HG03108 (cell line): ENCODE results near the gene C17orf50.

Experiments
- ATAC-seq: cut with Tn5 transposase; IDR thresholded peaks from one replicate; pipeline ENCODE4 v1.9.1; 2021; ENCODE audit warnings: moderate library complexity; ENCODE audit not compliant: unreplicated experiment

Gene C17orf50

GRCh38 chr17:35733366-35733765 is 27.3 kb upstream of the C17orf50 start:
- no peak for ATAC-seq

- no peak for ATAC-seq
Observed at GRCh38 chr17:35734396-35734795, 26.3 kb upstream of the C17orf50 start.

GRCh38 chr17:35735036-35735805 is 25.5 kb upstream of the C17orf50 start:
- ATAC-seq: no peak

GRCh38 chr17:35736236-35736635 is 24.5 kb upstream of the C17orf50 start:
- no peak for ATAC-seq

GRCh38 chr17:35738519-35739133 is 22.1 kb upstream of the C17orf50 start:
- no peak for ATAC-seq

- ATAC-seq: no peak
Observed at GRCh38 chr17:35740216-35740615, 20.5 kb upstream of the C17orf50 start.

GRCh38 chr17:35740997-35741931 is 19.4 kb upstream of the C17orf50 start:
- no peak for ATAC-seq

GRCh38 chr17:35742496-35742895 is 18.2 kb upstream of the C17orf50 start:
- no peak for ATAC-seq

- no peak for ATAC-seq
Observed at GRCh38 chr17:35742896-35743477, 17.7 kb upstream of the C17orf50 start.

- no peak for ATAC-seq
Observed at GRCh38 chr17:35743626-35744328, 16.9 kb upstream of the C17orf50 start.

GRCh38 chr17:35744830-35745229 is 15.9 kb upstream of the C17orf50 start:
- no peak for ATAC-seq

GRCh38 chr17:35745246-35745645 is 15.4 kb upstream of the C17orf50 start:
- no peak for ATAC-seq

- no peak for ATAC-seq
Observed at GRCh38 chr17:35745749-35746320, 14.9 kb upstream of the C17orf50 start.

- no peak for ATAC-seq
Observed at GRCh38 chr17:35747540-35748017, 13.1 kb upstream of the C17orf50 start.

GRCh38 chr17:35748341-35748841 is 12.3 kb upstream of the C17orf50 start:
- no peak for ATAC-seq

GRCh38 chr17:35748979-35749378 is 11.7 kb upstream of the C17orf50 start:
- no peak for ATAC-seq

- no peak for ATAC-seq
Observed at GRCh38 chr17:35749560-35750412, 10.9 kb upstream of the C17orf50 start.

GRCh38 chr17:35750526-35751395 is 9.9 kb upstream of the C17orf50 start:
- no peak for ATAC-seq
